GM18508 (cell line): ENCODE results near the gene PSMC2.
"Not testable (repeated sequence)": the region's sequence is repeated elsewhere in the genome, so short reads cannot be mapped to it uniquely, and the experiment has no call there.

Experiments
- ATAC-seq: cut with Tn5 transposase; IDR thresholded peaks from one replicate; pipeline ENCODE4 v1.9.1; 2021; ENCODE audit warnings: moderate number of reproducible peaks; ENCODE audit not compliant: insufficient read depth, unreplicated experiment

The PSMC2 gene

GRCh38 chr7:103373866-103374643, 26.6 kb downstream of the PSMC2 start:
- ATAC-seq: no peak

DNA sequence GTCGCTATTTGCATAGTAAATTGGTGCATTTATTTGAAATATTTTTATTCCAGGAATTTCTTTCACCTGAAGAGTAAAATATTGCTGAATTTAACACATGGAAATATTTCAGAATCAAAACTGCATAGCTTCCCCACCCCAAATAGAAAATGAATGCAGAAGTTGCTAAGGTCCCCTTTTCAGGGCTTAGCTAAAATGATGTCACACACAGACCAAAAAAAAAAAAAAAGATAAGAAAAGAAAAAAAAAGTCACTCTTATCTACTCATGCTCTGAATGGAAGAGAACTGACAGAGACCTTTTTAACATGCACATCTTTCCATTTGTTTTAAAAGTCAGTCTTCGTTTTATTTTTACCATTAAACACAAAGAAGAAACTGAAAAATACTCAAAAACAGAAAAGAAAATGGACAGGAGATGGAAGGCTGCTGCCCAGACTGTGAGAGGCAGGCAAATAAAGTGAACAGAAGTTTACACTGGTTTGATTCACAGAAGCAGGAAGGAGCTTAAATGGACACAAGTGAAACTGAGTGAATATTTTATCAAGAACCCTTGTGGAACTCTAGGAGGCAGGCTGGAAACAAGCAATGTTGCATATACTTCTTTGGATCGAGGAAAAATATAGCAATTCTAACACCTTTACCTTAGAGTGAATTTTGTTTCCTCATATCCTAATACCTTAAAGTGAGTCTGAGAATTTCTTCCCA, 32.0 kb downstream of the PSMC2 start:
- ATAC-seq: no peak

DNA sequence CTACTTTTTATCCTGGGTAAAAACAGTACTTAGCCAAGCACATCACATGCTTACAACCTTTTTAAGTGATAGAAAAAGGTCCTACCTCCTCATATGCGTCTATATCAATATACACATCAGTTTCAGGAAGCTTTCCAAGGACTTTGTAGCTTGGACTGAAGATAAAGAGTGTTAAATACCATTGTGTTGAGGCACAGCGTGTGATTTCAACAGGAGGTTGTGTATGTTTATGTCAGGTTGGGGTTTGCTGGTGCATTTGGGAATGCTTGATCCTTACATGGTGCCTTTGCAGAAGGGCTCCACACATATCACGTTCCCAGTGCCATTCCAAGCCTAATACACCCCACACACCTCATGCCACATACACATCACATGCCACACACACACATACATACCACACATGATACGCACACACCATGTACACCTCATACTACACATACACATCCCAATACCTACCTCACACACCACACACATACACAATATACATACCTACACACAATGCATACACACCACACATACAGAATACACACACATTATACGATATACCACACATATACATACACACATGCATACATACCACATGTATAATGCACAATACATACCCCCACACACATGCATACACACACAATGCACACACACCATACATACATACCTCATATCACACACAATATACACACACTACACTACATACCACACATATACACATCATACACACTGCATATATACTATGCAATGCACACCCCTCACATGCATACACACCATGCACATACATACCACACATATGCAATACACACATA, 33.1 kb downstream of the PSMC2 start:
- no peak for ATAC-seq

GRCh38 chr7:103381280-103382031, 34.0 kb downstream of the PSMC2 start:
- ATAC-seq: no peak

GRCh38 chr7:103382032-103382402, 34.6 kb downstream of the PSMC2 start:
- no peak for ATAC-seq

- ATAC-seq: no peak
Measured at GRCh38 chr7:103387242-103387641, 39.8 kb downstream of the PSMC2 start.

- ATAC-seq: no peak
Measured at GRCh38 chr7:103388469-103389140, 41.2 kb downstream of the PSMC2 start.

GRCh38 chr7:103389263-103389662, 41.8 kb downstream of the PSMC2 start:
- no peak for ATAC-seq

DNA sequence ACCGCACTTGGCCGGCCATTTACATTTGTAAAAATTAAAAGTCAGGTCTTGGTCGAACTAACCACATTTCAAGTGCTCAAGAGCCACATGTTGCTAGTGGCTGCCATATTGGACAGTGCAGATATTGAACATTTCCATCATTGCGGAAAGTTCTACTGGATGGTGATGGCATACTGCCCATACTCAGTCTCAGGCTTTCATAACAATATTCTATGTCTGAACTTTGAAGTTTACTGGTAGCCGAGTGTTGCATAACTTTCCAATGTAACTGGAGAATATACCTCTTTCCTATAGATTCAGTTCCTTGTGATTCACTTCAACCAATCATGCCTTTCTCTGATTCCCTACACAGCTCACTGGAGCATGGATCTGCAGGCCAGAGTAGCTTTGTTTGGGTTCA, 43.7 kb downstream of the PSMC2 start:
- no peak for ATAC-seq

DNA sequence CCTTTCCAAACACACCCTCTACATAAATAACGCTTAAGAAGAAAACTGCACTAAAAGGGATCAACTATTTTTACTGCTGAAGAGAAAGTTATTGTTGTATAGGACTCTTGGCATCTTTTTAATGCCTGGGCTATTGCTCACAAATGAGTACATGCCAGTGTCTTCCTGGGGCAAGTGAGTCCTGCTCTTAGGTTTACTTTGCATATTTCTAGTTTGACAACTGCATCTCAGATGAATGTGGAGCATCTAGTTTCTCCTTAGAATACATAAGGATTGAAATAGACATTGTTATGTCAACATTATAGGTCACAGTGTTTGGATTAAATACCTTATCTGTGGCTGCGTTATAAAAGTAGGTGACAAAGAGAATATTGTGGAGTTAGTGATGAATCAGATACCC, 44.5 kb downstream of the PSMC2 start:
- ATAC-seq: no peak

GRCh38 chr7:103394566-103394965, 47.1 kb downstream of the PSMC2 start:
- ATAC-seq: no peak

- ATAC-seq: no peak
Measured at GRCh38 chr7:103395071-103395470, 47.6 kb downstream of the PSMC2 start.

DNA sequence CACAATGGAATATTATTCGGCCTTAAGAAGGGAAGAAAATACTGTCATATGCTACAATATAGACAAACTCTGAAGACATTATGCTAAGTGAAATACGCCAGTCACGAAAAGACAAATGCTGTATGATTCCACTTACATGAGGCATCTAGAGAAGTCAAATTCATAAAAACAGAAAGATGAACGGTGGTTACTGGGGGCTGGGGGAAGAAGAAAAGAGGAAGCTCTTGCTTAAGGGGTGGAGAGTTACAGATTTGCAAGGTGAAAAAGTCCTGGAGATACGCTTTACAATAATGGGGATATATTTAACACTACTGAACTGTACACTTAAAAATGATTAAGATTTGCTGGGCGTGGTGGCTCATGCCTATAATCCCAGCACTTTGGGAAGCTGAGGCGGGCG, 49.0 kb downstream of the PSMC2 start:
- no peak for ATAC-seq

GRCh38 chr7:103398483-103399127, 51.2 kb downstream of the PSMC2 start:
- no peak for ATAC-seq

DNA sequence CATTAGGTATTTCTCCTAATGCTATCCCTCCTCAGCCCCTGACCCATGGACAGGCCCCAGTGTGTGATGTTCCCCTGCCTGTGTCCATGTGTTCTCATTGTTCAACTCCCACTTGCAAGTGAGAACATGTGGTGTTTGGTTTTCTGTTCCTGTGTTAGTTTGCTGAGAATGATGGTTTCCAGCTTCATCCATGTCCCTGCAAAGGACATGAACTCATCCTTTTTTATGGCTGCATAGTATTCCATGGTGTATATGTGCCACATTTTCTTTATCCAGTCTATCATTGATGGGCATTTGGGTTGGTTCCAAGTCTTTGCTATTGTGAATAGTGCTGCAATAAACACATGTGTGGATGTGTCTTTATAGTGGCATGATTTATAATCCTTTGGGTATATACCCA, 52.2 kb downstream of the PSMC2 start:
- not testable (repeated sequence) for ATAC-seq

DNA sequence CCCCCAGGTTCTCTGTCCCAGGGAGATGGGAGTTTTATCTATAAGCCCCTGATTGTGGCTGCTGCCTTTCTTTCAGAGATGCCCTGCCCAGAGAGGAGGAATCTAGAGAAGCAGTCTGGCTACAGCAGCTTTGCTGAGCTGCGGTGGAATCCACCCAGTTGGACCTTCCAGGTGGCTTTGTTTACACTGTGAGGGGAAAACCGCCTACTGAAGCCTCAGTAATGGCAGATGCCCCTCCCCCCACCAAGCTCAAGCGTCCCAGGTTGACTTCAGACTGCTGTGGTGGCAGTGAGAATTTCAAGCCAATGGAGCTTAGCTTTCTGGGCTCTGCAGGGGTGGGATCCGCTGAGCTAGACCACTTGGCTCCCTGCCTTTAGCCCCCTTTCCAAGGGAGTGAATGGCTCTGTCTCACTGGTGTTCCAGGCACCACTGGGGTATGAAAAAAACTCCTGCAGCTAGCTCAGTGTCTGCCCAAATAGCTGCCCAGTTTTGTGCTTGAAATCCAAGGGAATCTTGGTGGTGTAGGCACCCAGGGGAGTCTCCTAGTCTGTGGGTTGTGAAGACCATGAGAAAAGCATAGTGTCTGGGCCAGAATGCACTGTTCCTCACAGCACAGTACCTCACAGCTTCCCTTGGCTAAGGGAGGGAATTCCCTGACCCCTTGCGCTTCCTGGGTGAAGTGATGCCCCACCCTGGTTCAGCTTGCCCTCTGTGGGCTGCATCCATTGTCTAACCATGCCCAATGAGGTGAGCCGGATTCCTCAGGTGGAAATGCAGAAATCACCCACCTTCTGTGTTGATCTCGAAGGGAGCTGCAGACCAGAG, 58.6 kb downstream of the PSMC2 start:
- not testable (repeated sequence) for ATAC-seq

- ATAC-seq: no peak
Measured at GRCh38 chr7:103412151-103412550, 64.7 kb downstream of the PSMC2 start.

- ATAC-seq: no peak
Measured at GRCh38 chr7:103413407-103413806, 66.0 kb downstream of the PSMC2 start.

DNA sequence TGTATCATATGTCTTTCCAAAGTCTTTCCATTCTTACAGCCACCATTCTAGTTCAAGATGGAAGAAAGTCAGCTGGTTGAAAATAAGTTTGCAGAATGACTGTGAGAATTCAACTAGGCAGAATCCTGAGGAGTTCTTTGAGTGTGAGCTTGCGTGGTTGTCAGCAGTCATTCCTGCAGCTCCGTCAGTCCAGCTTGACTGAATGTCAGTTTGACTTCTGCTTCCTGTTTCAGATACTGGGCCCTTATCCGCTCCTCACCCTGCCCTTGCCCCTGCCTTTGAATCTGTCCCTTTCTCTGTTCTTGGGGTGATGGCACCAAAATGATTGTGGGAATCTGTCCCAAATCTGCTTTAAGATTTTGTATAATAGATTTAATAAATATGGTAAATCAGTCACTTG, 70.8 kb downstream of the PSMC2 start:
- ATAC-seq: no peak
